GM19372 (cell line): ENCODE measurements around the gene CAMTA1.

Source experiments
- ATAC-seq: cut with Tn5 transposase; IDR thresholded peaks from one replicate; pipeline ENCODE4 v1.9.1; 2021; ENCODE audit warnings: mild to moderate bottlenecking, low read depth, moderate library complexity; ENCODE audit not compliant: unreplicated experiment

CAMTA1 gene

DNA sequence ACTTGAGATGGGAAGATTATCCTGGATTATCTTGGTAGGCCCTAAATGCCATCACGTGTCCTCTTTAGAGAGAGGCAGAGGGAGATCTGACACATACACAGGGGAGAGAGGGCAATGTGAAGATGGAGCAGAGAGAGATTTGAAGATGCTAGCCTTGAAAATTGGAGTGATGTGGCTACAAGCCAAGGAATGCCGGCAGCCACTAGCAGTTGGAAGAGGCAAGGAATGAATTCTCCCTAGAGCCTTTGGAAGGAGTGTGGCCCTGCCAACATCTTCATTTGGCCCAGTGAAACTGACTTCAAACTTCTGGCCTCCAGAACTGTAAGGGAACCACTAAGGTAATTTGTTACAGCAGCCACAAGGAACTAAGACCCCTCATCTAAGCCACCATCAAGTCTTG is 8.9 kb upstream of the CAMTA1 start:
- ATAC-seq: no peak

DNA sequence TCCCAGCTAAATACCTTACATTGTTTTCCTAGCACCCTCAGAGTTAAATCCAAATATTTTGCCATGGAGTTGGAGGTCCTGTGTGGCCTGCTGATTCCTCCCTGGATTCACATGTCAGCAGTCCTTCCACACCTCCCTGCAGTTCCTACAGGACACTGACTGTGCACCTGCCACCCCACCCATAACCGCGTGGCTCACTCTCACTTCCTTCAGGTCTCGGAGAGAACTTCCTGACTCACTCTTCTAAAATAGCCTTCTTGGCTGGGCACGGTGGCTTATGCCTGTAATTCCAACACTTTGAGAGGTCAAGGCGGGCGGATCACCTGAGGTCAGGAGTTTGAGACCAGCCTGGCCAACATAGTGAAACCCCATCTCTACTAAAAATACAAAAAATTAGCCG is 8.4 kb upstream of the CAMTA1 start:
- ATAC-seq: no peak

DNA sequence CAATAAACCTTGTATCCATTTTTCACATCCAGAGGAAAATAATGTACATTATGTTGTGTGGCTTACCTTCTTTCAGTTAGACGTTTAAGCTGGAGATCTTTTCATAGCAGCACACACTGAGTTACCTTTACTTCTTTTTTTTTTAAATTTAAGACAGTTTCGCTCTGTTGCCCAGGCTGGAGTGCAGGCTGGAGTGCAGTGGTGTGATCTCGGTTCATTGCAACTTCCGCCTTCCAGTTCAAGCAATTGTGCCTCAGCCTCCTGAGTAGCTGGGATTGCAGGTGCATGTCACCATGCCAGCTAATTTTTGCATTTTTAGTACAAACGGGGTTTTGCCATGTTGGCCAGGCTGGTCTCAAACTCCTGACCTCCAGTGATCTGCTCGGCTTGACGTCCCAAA is 7.4 kb upstream of the CAMTA1 start:
- no peak for ATAC-seq

DNA sequence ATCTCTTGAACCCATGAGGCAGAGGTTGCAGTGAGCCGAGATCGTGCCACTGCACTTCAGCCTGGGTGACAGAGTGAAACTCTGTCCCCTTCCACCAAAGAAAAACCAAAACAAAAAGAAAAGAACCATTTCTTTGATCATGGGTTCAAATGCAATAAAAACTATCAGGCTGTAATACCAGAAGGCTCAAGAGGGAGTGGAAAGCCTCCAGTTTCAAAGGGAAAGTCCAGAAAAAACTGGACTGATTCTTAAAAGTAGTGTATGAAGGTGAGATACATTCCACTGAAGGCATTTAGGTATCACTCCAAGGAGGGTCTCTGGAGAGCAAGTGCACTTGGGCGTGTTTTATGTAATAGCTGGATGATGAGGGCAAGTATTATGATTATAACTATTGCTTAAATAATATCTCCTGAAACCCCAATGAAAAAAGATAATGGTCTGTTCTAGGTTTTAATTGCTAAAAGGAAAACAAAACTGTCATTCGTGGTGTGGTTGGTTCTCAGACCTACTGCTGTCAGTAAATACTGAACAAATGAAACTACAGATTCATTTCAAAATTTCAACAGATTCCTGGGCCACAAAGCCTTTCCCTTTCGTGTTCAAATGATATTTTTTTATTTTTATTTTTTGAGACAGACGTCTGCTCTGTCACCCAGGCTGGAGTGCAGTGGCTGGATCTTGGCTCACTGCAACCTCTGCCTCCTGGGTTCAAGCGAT is 6.0 kb upstream of the CAMTA1 start:
- no peak for ATAC-seq

DNA sequence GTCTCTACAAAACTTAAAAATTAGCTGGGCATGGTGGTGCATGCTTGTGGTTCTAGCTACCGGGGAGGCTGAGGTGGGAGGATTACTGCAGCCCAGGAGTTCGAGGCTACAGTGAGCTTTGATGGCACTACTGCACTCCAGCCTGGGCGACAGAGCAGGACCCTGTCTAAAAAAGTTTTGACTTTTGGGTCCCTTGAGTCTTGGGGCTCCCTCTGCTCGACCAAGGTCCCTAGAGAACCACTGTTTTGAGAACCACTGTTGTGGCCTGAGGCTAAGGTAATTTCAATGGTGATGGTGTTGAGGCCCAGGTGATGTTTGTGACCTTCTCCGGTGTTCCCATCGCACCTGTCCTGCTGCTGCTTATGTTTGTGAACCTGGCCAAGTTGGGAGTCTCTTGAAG is 3.1 kb upstream of the CAMTA1 start:
- no peak for ATAC-seq

DNA sequence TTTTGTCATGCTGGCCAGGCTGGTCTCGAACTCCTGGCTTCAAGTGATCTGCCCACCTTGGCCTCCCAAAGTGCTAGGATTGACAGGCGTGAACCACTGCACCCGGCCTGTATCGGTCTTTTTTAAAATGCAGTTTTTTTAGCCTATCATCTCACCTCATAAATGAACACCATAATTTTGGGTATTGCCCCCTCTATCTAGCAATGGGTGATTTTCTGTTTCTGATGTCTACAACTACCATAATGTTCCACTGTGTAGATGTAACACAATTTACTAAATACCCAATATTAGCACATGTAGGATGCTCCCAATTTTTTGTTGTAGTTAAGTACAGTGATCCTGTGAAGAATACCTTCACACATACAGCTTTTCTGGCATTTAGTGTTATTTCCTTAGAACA is 2.0 kb upstream of the CAMTA1 start:
- ATAC-seq: no peak

DNA sequence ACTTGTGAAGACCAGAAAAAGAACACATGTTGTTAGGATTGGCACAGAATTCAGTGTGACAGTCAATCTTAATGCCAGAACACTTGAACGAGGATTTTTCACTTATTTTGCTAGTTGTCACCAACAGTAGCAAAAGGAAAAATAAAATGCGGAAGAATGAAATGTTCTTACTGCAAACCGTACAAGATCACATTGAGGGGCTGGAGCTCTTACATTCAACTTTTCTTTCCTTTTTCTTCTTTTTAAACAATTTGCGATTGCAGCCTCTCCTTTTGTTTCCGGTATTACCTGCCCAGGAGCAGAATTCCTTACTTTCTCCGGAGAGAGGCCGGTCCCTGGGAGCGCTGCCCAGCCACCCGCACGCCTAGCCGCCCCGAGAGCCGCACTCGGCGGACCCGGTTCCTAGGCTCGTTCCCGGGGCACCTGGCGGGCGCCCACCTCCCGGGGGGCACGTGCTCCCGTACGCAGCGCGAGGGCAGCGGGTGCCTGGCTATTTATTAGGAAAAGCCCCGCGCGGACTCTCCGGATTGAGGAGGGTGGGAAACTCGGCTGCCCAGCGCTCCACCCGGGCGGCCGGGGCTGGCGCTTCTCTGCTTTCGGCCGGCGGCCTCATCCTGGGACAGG is 1.2 kb upstream of the CAMTA1 start:
- no peak for ATAC-seq

DNA sequence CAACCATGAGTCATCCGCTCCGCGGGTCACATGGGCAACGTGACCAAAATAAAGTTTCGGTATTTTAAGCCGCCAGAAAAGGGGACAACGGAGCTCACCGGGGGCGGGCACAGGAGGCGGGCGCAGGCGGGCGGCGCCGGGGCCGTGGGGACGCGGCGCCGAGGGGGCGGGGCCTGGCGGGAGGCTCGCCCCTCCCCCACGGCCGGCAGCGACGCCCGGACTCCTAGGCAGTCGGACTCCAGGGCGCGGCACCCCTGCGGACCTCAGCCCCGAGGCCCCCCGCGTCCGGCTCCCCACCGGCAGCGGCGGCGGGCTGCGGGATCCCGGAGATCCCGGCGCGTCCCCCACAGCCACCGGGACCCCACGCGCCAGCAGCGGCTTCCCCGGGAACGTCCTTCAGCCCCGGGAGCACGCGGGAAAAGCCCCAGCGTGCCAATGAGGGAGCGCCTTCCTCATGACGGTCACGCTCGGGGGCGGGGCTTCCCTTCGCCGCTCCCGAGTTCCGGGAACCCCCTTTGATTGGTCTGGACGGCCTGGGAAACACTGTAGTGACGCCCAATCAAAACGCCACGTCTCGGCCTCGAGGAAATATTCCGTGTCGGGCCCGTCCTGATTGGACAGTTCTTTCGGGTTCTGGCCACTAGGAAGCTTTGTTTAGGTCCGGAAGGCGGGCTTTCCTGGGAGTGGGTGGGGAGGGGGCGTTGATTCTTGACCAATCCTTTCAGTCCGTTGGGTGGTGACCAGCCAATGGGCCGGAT is 515 bp upstream of the CAMTA1 start:
- ATAC-seq: peak; percentile 71

DNA sequence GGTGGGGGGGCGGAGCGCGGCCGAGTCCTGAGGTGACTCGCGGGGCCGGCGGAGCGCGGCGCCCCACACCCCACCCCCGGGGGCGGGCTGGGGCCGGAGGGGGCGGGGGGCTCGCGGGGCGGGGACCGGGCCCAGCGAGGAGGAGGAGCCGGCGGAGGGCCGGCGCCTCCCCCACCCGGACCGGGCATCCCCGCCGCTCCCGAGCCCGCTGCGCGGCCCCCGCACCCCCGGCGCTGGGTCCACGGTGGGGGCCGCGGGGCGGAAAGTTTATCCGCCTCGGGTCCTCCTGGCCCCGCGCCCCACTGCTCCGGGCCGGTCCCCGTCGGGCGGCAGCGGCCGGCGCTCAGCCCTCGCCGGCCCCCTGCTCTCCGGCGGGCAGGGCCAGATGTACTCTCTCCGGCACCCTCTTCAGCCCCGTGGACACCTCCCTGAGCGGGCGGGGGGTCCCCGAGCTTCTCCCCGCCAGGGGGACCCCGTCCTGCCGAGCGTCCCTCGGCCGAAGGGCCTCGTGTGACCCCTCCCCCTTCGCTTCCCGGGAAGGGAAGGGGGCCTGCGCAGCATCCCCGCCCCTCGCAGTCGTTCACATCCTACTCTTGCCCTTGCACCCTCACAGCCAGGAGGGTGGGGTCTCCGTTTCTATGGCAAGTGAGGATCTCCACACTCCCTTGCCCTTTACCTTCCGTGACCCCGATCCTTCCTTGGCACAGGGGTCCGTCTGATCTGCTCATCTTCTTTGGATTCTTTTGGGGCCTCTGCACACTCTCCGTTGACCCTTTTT is 663 bp downstream of the CAMTA1 start:
- peak; percentile 8 for ATAC-seq

DNA sequence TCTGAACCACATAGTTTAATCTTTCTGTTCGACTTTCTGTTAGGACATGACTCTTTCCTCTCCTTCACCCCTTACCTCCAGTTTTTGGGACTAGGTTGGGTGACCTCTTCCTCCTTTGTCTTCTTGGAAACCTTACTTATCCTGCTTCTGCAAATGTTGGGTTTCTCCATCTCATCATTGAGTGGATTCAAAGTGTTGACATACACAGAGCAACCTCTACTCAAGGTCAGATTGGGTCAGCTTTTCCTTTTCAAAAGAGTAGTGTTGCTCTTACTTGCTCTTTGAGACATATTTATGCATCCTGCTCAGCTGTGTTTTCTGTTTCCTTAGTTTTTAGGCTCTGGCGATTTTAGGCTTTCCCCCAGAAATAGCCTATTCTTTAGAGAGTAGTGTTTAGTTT is 3.7 kb downstream of the CAMTA1 start:
- ATAC-seq: no peak

DNA sequence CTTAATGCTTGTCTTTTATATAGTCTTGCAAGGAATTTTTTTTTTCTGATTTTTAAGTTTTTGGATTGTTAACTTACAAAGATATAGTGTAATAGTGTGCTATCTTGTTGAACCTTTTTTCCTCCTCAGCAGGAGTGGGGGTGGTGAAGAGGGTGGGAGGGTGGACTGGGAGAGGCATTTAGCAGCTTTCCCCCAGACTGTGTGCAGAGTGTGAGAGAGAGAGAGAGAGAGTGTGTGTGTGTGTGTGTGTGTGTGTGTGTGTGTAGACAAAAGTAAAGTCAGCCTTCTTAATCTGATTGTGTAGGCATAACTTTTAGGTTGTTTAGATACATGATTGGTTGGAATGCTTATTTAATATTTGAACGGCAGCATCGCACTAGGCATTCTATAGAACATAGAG is 4.9 kb downstream of the CAMTA1 start:
- no peak for ATAC-seq

DNA sequence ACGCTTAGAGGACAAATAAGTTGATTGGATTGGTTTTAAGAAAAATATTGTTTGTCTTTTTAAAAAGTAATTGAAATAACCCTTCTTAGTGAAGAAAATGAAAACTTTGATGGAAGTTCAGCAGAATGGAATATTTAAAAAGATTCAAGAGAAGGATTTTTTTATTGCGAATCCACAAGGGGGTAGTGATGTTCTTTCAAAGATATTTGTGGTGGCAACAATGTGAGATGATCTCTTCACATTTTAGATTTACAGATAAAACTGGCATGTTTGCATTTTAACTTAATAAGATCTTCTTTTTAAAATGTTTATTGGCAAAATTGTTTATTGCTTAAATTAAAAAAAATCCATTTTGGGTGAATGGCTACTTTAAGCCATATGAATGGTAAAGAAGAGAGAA is 8.9 kb downstream of the CAMTA1 start:
- no peak for ATAC-seq

DNA sequence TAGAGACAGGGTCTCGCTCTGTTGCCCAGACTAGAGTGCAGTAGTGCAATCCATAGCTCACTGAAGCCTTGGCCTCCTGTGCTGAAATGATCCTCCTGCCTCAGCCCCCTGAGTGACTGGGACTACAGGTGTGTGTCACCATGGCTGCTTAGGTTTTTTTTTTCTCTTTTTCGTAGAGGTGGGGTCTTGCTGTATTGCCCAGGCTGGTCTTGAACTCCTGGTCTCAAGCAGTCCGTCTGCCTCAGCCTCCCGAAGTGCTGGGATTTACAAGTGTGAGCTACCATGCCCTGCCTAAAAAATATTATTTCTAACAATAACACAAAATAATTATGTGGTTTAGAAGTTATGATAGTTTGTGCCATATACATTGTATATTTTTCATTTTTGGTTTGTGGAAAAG is 9.9 kb downstream of the CAMTA1 start:
- ATAC-seq: no peak

DNA sequence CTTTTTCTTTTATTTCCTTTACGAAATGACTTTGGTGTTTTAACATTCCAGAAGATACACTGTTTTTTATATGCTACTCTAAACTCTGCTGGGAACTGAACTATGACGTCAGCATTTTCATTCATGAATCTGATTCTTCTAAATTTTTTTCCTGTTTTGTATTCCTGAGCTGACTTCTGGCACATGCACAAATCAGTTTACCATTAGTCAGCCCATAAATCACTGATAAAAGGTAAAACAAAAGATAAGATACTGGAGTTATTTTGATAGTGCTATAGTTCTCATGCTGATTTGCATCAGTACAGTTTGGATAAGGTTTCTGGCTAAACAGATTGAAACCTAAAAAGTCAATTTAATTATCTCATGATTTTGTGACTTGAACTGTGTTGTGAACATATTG is 10.4 kb downstream of the CAMTA1 start:
- ATAC-seq: no peak

DNA sequence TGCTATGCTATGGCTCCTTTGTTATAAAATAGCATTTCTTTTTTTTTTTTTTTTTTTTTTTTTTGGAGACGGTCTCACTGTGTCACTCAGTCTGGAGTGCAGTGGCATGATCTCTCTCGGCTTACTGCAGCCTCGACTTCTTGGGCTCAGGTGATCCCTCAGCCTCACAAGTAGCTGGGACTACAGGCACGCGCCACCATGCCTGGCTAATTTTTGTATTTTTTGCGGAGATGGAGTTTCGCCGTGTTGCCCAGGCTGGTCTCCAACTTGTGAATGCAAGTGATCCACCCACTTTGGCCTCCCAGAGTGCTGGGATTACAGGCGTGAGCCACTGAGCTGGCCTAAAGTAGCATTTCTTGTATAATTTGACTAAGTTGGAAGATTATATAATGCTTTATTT is 10.8 kb downstream of the CAMTA1 start:
- ATAC-seq: no peak

DNA sequence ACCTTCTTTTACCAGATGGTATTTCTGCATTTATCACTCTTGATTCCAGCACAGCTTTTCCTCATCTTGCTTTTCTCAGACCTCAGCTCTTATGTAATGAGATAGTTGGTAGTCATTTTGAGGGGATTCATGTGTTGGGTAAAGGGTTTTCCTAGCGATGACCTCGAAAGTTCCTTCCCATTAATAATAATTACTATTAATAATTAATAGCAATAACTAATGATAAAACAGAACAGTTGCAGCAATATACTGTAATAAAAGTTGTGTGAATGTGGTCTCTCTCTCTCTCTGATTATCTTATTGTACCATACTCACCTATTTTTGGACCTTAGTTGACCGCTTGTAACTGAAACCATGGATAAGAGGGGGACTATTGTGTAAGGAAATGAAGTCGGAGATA is 14.2 kb downstream of the CAMTA1 start:
- no peak for ATAC-seq

DNA sequence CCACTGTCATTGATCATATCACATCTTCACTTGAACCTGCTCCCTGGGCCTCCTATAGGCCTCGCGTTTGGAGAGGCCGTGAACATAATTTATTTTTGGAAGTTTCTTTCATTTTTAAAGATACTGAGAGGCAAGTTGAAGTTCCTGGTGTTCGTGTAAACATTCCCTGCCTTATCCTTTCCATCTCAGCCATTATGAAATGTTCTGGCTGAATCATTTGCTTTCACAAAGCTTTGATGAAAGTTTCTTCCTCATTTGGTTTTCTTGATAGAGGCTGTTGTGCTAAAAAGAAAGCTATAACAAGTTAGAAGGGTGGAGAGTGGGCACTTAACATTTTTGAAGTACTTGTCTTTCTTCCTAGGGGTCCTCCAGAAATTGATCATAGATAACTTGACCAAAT is 15.5 kb downstream of the CAMTA1 start:
- ATAC-seq: no peak

DNA sequence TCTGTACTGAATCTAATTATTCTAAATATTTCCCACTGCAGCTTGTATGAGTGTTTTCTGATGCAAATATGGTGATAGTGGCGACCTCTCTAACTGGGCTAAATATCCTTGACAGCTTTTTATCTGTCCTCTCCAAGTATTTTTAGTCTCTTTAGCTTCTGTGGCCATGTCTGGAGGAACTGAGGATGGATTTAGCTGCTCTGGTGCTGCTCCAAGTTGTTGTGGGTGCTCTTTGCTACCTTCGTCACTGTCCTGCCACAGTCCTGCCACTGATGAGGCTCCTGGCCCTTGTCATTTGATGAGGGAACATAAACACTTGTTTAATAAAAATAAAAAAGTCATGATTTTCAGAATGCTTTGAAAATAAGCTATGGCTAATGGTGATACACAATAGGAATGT is 15.9 kb downstream of the CAMTA1 start:
- ATAC-seq: no peak

DNA sequence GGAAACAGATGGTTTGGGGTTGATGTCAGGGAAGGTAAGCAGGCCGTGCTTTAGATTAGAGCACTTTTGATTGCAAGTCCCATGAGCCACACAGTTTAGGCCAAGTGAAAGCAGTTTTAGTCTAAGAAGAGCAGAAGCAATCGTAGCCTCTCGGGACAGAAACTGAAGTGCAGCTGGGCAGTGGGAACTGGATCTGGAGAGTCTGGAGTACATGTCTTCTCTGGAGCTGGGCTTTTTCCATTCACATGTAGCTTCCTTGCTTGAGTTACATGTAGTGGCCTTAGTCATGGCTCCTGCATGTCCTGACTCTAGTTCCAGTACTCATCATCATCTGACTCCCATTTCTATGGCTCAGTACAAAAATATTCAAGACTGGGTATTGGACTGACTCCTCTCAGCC is 16.7 kb downstream of the CAMTA1 start:
- ATAC-seq: no peak

DNA sequence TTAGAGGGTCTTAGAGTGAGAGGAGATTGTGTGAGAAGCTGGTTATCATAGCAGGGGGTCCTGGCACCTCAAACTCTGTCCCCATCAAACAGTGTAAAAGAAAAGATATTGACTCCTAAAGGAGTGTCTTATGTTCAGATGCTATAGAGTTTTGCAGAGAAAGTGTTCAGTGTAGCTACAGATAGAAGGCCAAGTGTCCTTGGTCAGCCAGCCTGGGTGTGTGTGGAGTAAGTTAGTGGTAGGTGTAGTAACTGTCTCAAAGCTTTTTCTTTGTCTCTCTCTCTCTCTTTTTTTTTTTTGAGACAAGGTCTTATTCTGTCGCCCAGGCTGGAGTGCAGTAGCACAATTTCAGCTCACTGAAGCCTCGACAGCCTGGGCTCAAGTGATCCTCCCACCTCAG is 17.2 kb downstream of the CAMTA1 start:
- no peak for ATAC-seq

DNA sequence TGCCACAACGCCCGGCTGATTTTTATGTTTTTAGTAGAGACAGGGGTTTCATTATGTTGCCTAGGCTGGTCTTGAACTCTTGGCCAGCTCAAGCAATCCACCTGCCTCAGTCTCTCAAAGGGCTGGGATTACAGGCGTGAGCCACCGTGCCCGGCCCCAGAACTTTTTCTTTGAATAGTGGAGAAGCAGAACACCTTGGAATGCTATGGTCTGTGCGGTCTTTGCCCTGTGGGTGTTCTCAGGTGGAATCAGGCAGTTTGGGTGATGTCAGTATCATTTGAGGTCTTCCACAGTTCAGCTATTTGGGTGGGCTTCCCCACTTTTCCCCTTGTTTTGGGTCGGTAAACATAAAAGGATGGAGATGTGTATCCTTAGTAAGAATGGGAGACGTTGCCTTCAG is 17.6 kb downstream of the CAMTA1 start:
- ATAC-seq: no peak
